ENCODE measurements around the gene KMT5B.

KMT5B gene

GRCh38 chr11:68116974-68117373 lies 96.1 kb downstream of the KMT5B start:
- DNase-seq = no peak

- no peak for DNase-seq
Measured at GRCh38 chr11:68116126-68116525, 97.0 kb downstream of the KMT5B start.

DNA sequence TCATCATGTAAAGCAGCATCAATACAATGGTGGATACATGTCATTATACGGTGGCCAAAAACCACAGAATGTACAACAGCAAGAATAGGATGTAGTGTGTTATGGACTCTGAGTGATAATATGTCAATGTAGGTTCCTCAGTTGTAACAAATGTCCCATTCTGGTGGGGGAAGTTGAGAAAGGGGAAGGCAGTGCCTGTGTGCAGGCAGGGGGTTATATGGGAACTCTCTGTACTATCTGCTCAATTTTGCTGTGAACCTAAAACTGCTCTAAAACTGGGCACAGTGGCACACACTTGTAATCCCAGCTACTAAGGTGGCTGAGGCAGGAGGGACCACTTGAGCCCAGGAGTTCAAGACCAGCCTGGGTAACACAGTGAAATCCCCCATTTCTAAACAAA lies 97.8 kb downstream of the KMT5B start:
- DNase-seq = no peak

DNA sequence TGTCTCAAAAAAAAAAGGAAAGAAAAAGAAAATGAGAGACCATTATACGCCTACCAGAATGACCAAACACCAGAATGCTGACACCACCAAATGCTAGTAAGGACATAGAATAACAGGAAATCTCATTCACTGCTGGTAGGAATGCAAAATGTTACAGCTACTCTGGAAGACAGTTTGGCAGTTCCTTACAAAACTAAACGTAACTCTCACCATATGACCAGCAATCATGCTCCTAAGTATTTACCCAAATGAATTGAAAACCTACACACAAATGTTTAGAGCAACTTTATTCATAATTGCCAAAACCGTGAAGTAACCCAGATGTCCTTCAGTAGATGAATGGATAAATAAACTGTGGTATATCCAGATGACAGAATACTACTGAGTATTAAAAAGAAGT lies 99.1 kb downstream of the KMT5B start:
- DNase-seq = no peak

GRCh38 chr11:68107689-68108088 lies 105.4 kb downstream of the KMT5B start:
- no peak for DNase-seq

- DNase-seq = no peak
Measured at GRCh38 chr11:68106165-68106940, 106.7 kb downstream of the KMT5B start.

Data from NCI-H2171 treated with DMSO at 0.1 percent for 48 hours (cell line).